T-helper 9 cell (primary cell): Measurements from ENCODE around the gene SARDH.

ENCODE experiments used
- DNase-seq: peaks from one replicate; pipeline ENCODE4 v3.0.0-alpha.2; 2020

The SARDH gene

GRCh38 chr9:133666387-133666786 is 71.8 kb downstream of the SARDH start:
- DNase-seq, result no peak

GRCh38 chr9:133665535-133665934 is 72.6 kb downstream of the SARDH start:
- no peak for DNase-seq

GRCh38 chr9:133665096-133665495 is 73.1 kb downstream of the SARDH start:
- DNase-seq, result no peak

- DNase-seq, result no peak
Measured at GRCh38 chr9:133664173-133665050, 73.7 kb downstream of the SARDH start.

- no peak for DNase-seq
Measured at GRCh38 chr9:133661846-133662540, 76.2 kb downstream of the SARDH start.

- DNase-seq, result no peak
Measured at GRCh38 chr9:133659516-133659915, 78.6 kb downstream of the SARDH start.

GRCh38 chr9:133658442-133659431 is 79.4 kb downstream of the SARDH start:
- no peak for DNase-seq

- no peak for DNase-seq
Measured at GRCh38 chr9:133657120-133657661, 81.0 kb downstream of the SARDH start.

GRCh38 chr9:133656211-133657119 is 81.7 kb downstream of the SARDH start:
- DNase-seq, result peak; percentile 26

GRCh38 chr9:133655701-133656100 is 82.5 kb downstream of the SARDH start:
- no peak for DNase-seq

- DNase-seq, result no peak
Measured at GRCh38 chr9:133654736-133655657, 83.2 kb downstream of the SARDH start.

GRCh38 chr9:133653638-133654037 is 84.5 kb downstream of the SARDH start:
- DNase-seq, result no peak

- DNase-seq, result no peak
Measured at GRCh38 chr9:133650026-133650425, 88.1 kb downstream of the SARDH start.

- no peak for DNase-seq
Measured at GRCh38 chr9:133649194-133649593, 89.0 kb downstream of the SARDH start.

- DNase-seq, result no peak
Measured at GRCh38 chr9:133647765-133648469, 90.2 kb downstream of the SARDH start.

- DNase-seq, result no peak
Measured at GRCh38 chr9:133647148-133647547, 91.0 kb downstream of the SARDH start.

- no peak for DNase-seq
Measured at GRCh38 chr9:133645021-133645765, 93.0 kb downstream of the SARDH start.

- DNase-seq, result no peak
Measured at GRCh38 chr9:133643978-133644760, 94.0 kb downstream of the SARDH start.
